Tibial nerve (tissue), 4 donors: Measurements from ENCODE around the gene ASTL.

Experiments
- CTCF ChIP-seq, 5 experiments: fragments of 200-600 bp in 3 of 5; fragments of 450-650 bp in 2 of 5; sonication (generic) in 3 of 5; IDR thresholded peaks; one replicate each; pipeline ENCODE4 v1.5.1; 2016 to 2019; ENCODE audit warnings: antibody characterized with exemption in 5 of 5, mild to moderate bottlenecking in 3 of 5, moderate library complexity in 2 of 5
- EP300 ChIP-seq, 2 donors: sonication (generic); formaldehyde crosslinking; IDR thresholded peaks; one replicate each; pipeline ENCODE4 v1.6.1; 2017; ENCODE audit warnings: antibody characterized with exemption in 2 of 2, mild to moderate bottlenecking in 1 of 2
- POLR2A ChIP-seq, 2 donors: fragments of 450-650 bp; IDR thresholded peaks; one replicate each; pipeline ENCODE4 v1.6.1; 2017; ENCODE audit warnings: antibody characterized with exemption in 2 of 2, mild to moderate bottlenecking in 2 of 2, moderate library complexity in 2 of 2

- TF ChIP-seq CTCF (IDR thresholded peaks at IDR 0.05) (no peak), POLR2A (IDR thresholded peaks at IDR 0.05) (no peak), EP300 (IDR thresholded peaks at IDR 0.05) (no peak)
Observed at GRCh38 chr2:96073170-96073775, 65.0 kb downstream of the ASTL start.
